DND-41 (cell line): ENCODE data around the gene PBX4.

ENCODE experiments used
- EZH2 ChIP-seq: IDR thresholded peaks from 3 replicates; pipeline ENCODE4 v1.6.1; 2012; ENCODE audit warnings: borderline replicate concordance, low read depth, mild to moderate bottlenecking, moderate library complexity, low read length, inconsistent platforms; ENCODE audit not compliant: severe bottlenecking
- TF ChIP-seq, protein P1 (sequence below): IDR thresholded peaks from 2 replicates; pipeline ENCODE4 v1.5.1; 2012; ENCODE audit warnings: borderline replicate concordance, low read length, moderate library complexity, mild to moderate bottlenecking; ENCODE audit not compliant: poor library complexity, severe bottlenecking; ENCODE audit errors: extremely low read depth

DNA sequence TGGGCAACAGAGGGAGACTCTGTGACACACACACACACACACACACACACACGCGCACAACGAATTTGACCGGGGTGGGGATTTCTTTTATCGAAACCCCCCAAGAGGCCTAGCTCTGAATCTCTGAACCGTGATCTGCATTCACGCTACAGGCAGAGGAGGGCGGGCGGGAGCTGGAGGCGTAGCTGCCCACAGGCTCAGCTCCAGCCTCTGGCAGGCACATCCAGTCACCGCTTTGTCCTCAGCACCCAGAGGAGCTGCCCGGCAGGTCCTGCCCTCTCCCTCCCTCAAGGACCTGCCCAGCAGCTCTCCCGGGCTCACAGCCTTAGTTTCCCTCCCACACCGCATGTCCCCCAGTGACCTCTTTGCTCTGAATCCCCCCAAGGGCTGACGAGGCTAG is 60.4 kb downstream of the PBX4 start:
- TF ChIP-seq, protein P1, sequence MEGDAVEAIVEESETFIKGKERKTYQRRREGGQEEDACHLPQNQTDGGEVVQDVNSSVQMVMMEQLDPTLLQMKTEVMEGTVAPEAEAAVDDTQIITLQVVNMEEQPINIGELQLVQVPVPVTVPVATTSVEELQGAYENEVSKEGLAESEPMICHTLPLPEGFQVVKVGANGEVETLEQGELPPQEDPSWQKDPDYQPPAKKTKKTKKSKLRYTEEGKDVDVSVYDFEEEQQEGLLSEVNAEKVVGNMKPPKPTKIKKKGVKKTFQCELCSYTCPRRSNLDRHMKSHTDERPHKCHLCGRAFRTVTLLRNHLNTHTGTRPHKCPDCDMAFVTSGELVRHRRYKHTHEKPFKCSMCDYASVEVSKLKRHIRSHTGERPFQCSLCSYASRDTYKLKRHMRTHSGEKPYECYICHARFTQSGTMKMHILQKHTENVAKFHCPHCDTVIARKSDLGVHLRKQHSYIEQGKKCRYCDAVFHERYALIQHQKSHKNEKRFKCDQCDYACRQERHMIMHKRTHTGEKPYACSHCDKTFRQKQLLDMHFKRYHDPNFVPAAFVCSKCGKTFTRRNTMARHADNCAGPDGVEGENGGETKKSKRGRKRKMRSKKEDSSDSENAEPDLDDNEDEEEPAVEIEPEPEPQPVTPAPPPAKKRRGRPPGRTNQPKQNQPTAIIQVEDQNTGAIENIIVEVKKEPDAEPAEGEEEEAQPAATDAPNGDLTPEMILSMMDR = no peak
- no peak for TF ChIP-seq EZH2
